Large intestine (tissue), 3 donors: Measurements from ENCODE around the gene CSNK1D. TPM values are rescaled to one million over a fixed set of nuclear protein-coding genes. Genes with fewer than 3 reads are reported as not detected.

Experiments
- DNase-seq, 2 donors: peaks; one replicate each; pipeline versions ENCODE4 v3.0.0 to v3.0.0-alpha.2; 2013
- H3K27ac ChIP-seq: one replicate; pipeline ENCODE4 v1.5.1; 2013; ENCODE audit warnings: low read length
- H3K27me3 ChIP-seq: 2 replicates; pipeline ENCODE4 v1.6.1; 2013; ENCODE audit warnings: low read length; ENCODE audit not compliant: control insufficient read depth, insufficient read depth
- H3K36me3 ChIP-seq: 2 replicates; pipeline ENCODE4 v1.6.1; 2013; ENCODE audit warnings: low read length; ENCODE audit not compliant: control insufficient read depth, insufficient read depth
- H3K4me1 ChIP-seq: one replicate; pipeline ENCODE4 v1.6.1; 2013; ENCODE audit warnings: low read length; ENCODE audit not compliant: control insufficient read depth, insufficient read depth
- H3K4me3 ChIP-seq: one replicate; pipeline ENCODE4 v1.5.1; 2013; ENCODE audit warnings: low read length
- H3K9me3 ChIP-seq: one replicate; pipeline ENCODE4 v1.6.1; 2013; ENCODE audit warnings: mild to moderate bottlenecking, low read depth, low read length, moderate library complexity; ENCODE audit not compliant: control insufficient read depth
- WGBS: methylation state at CpG from one replicate; pipeline ENCODE4 v1.1.5; 2013; ENCODE audit warnings: low lambda C conversion rate; ENCODE audit not compliant: insufficient coverage; 5-methylcytosine and 5-hydroxymethylcytosine counted together
- polyA plus RNA-seq: library from polyadenylated mRNA; unstranded; fragments of 120-200 nt; gene quantifications from one replicate; pipeline ENCODE4 v1.2.1, GENCODE V29; 2013

The CSNK1D gene
- polyA plus RNA-seq, 1 donor, result 147 TPM

- Histone ChIP-seq H3K27ac (no peak overlapping the region), H3K4me1 (peaks cover 51% of the 10 kb centered on the region), H3K36me3 (no peaks in the 10 kb centered on the region), H3K9me3 (peaks cover 7% of the 10 kb centered on the region), H3K4me3 (no peak overlapping the region), H3K27me3 (no peaks in the 10 kb centered on the region)
- WGBS, result no CpG with 5 or more reads among the region's 21 CpGs
- DNase-seq, result peak in 1 of 2 donors; percentile 32
Measured at GRCh38 chr17:82300707-82301270, 27.3 kb upstream of the CSNK1D start.

GRCh38 chr17:82300228-82300627 lies 26.7 kb upstream of the CSNK1D start:
- Histone ChIP-seq H3K27ac (no peak overlapping the region), H3K9me3 (peaks cover 7% of the 10 kb centered on the region), H3K4me1 (peaks cover 50% of the 10 kb centered on the region), H3K4me3 (no peak overlapping the region), H3K27me3 (no peaks in the 10 kb centered on the region), H3K36me3 (no peaks in the 10 kb centered on the region)
- no peak for DNase-seq
- WGBS, result no CpG with 5 or more reads among the region's 13 CpGs

GRCh38 chr17:82299452-82299851 lies 26.0 kb upstream of the CSNK1D start:
- Histone ChIP-seq H3K4me1 (peaks cover 50% of the 10 kb centered on the region), H3K9me3 (peaks cover 7% of the 10 kb centered on the region), H3K36me3 (no peaks in the 10 kb centered on the region), H3K27me3 (no peaks in the 10 kb centered on the region), H3K27ac (no peak overlapping the region), H3K4me3 (no peak overlapping the region)
- no peak for DNase-seq
- WGBS, result no CpG with 5 or more reads among the region's 10 CpGs

GRCh38 chr17:82298538-82299421 lies 25.3 kb upstream of the CSNK1D start:
- no peak for DNase-seq
- peak overlapping the region; percentile 41 for H3K27ac ChIP-seq
- H3K27me3 ChIP-seq, result no peaks in the 10 kb centered on the region
- peaks cover 7% of the 10 kb centered on the region for H3K9me3 ChIP-seq
- H3K4me3 ChIP-seq, result no peak overlapping the region
- H3K36me3 ChIP-seq, result no peaks in the 10 kb centered on the region
- WGBS, result no CpG with 5 or more reads among the region's 27 CpGs
- peaks cover 51% of the 10 kb centered on the region for H3K4me1 ChIP-seq

GRCh38 chr17:82297714-82298537 lies 24.4 kb upstream of the CSNK1D start:
- DNase-seq, result peak; percentile 68 to 70
- H3K27ac ChIP-seq, result peak overlapping the region; percentile 41
- no peaks in the 10 kb centered on the region for H3K27me3 ChIP-seq
- peaks cover 46% of the 10 kb centered on the region for H3K4me1 ChIP-seq
- no CpG with 5 or more reads among the region's 36 CpGs for WGBS
- peak overlapping the region; percentile 16 for H3K4me3 ChIP-seq
- H3K9me3 ChIP-seq, result peaks cover 7% of the 10 kb centered on the region
- no peaks in the 10 kb centered on the region for H3K36me3 ChIP-seq

- peaks cover 45% of the 10 kb centered on the region for H3K4me1 ChIP-seq
Measured at GRCh38 chr17:82297280-82297713, 23.8 kb upstream of the CSNK1D start.

GRCh38 chr17:82296511-82297279 lies 23.2 kb upstream of the CSNK1D start:
- WGBS, result no CpG with 5 or more reads among the region's 7 CpGs
- Histone ChIP-seq H3K36me3 (no peaks in the 10 kb centered on the region), H3K9me3 (peaks cover 4% of the 10 kb centered on the region), H3K27me3 (no peaks in the 10 kb centered on the region), H3K4me1 (peaks cover 45% of the 10 kb centered on the region), H3K4me3 (no peak overlapping the region), H3K27ac (no peak overlapping the region)
- no peak for DNase-seq

More at GRCh38 chr17:82297280-82297713, 23.8 kb upstream of the CSNK1D start:
- H3K27ac ChIP-seq, result peak overlapping the region; percentile 30
- WGBS, result 95% methylated on average over 4 of the region's 19 CpGs
- H3K36me3 ChIP-seq, result no peaks in the 10 kb centered on the region
- no peak overlapping the region for H3K4me3 ChIP-seq
- H3K27me3 ChIP-seq, result no peaks in the 10 kb centered on the region
- DNase-seq, result no peak
- H3K9me3 ChIP-seq, result peaks cover 3% of the 10 kb centered on the region

GRCh38 chr17:82295472-82295814 lies 21.9 kb upstream of the CSNK1D start:
- no CpG with 5 or more reads among the region's 4 CpGs for WGBS
- no peaks in the 10 kb centered on the region for H3K27me3 ChIP-seq
- H3K9me3 ChIP-seq, result peaks cover 6% of the 10 kb centered on the region
- peak overlapping the region; percentile 54 for H3K27ac ChIP-seq
- no peak overlapping the region for H3K4me3 ChIP-seq
- H3K4me1 ChIP-seq, result peaks cover 45% of the 10 kb centered on the region
- DNase-seq, result no peak
- no peaks in the 10 kb centered on the region for H3K36me3 ChIP-seq

GRCh38 chr17:82294064-82294773 lies 20.7 kb upstream of the CSNK1D start:
- H3K36me3 ChIP-seq, result no peaks in the 10 kb centered on the region
- no CpG with 5 or more reads among the region's 15 CpGs for WGBS
- peaks cover 45% of the 10 kb centered on the region for H3K4me1 ChIP-seq
- peak in 1 of 2 donors; percentile 31 for DNase-seq
- peak overlapping the region; percentile 31 for H3K4me3 ChIP-seq
- H3K9me3 ChIP-seq, result peaks cover 6% of the 10 kb centered on the region
- H3K27ac ChIP-seq, result peak overlapping the region; percentile 88
- H3K27me3 ChIP-seq, result no peaks in the 10 kb centered on the region
